ENCODE data around the gene NAA40.

GRCh38 chr11:63907063-63907462 is 31.7 kb upstream of the NAA40 start:
- TF ChIP-seq SUZ12 (IDR thresholded peaks at IDR 0.05) (no peak), SP1 (IDR thresholded peaks at IDR 0.05) (no peak), TARDBP (IDR thresholded peaks at IDR 0.05) (no peak)

Measured in HEK293T (cell line).